ENCODE measurements around the gene ST3GAL2. TPM values are rescaled to one million over a fixed set of nuclear protein-coding genes. Genes with fewer than 3 reads are reported as not detected.

Gene ST3GAL2
- total and polyA plus RNA-seq, 10 of the 15 experiments (the other 5 are each of a cell fraction or from before 2014, with no cell fraction given), result 0.95 to 61.7 (median 25.9) TPM

GRCh38 chr16:70345840-70346239, 93.1 kb downstream of the ST3GAL2 start (continued):
- no peak for TF ChIP-seq CEBPZ (IDR thresholded peaks at IDR 0.05; ENCODE audit: low read depth, low read length)

DNA sequence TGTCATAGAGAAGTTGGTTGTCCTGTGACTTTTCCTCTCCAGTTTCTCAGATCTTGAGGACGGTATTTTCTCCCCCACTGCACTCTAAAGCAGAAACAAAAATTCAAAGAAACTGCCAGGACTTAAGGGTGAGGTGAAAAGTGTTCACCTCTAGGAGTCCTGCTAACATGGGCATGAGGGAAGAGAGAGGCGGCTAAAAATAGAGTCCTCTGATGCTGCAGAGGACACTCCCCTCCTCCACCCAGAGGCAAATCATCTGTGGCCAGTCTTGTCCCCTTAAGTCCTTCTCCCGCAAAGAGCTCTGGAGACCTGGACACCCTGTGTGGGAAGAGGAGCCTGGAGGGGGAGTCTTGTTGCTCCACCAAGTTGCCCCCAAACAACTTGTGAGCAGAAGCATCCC, 96.9 kb downstream of the ST3GAL2 start:
- CTCF ChIA-PET, result no interaction called here

More for the DNA sequence above, 96.9 kb downstream of the ST3GAL2 start:
- Histone ChIP-seq H3K4me1 (ENCODE audit: control insufficient read depth, insufficient read depth, low read length) (peaks cover 4% of the 10 kb centered on the region; the same call in 1 of the 2 replicates), H3K4me2 (ENCODE audit: control insufficient read depth, insufficient read depth) (no peak overlapping the region), H2AFZ (ENCODE audit: control insufficient read depth, low read depth, low read length) (no peak overlapping the region), H3K9me3 (replicated peaks; ENCODE audit: control insufficient read depth, insufficient read depth, low read length) (no peaks in the 10 kb centered on the region), H3K4me3 (no peak overlapping the region), H3K79me2 (ENCODE audit: control insufficient read depth, insufficient read depth, low read length) (peaks cover 13% of the 10 kb centered on the region), H3K27me3 (replicated peaks in 1 of 2; ENCODE audit: control insufficient read depth in 2 of 2, insufficient read depth in 2 of 2, low read length in 1 of 2) (no peaks in the 10 kb centered on the region), H4K20me1 (ENCODE audit: control insufficient read depth, insufficient read depth) (no peaks in the 10 kb centered on the region), H3K9ac (ENCODE audit: control insufficient read depth, insufficient read depth, low read length) (no peak overlapping the region), H3K36me3 (ENCODE audit: control insufficient read depth in 2 of 2, insufficient read depth in 2 of 2, low read length in 1 of 2) (no peaks in the 10 kb centered on the region; a peak in 1 of 4 replicates), H3K27ac (ENCODE audit: control insufficient read depth, insufficient read depth) (no peak overlapping the region)
- no TSS peak for BruUV-seq (replicated peaks)
- in situ Hi-C loops (cut with MboI) (no loop called here), intact Hi-C loops (cut with micrococcal nuclease; ENCODE audit: unreplicated experiment) (no loop called here)
- SMC1A ChIA-PET (ENCODE audit: uncharacterized antibody, unreplicated experiment), result interaction anchor here (1.4 kb wide), 1 partner anchor 42 kb away, joined by 3 read pairs; no protein-coding TSS in a partner anchor
- TF ChIP-seq KAT2A (conservative IDR thresholded peaks at IDR 0.05; ENCODE audit: control insufficient read depth, low read depth, low read length) (no peak), MTA2 (IDR thresholded peaks at IDR 0.05; ENCODE audit: low read depth) (no peak), SMC3 (IDR thresholded peaks at IDR 0.05; ENCODE audit: borderline replicate concordance, low read length) (no peak), NR2C1 (IDR thresholded peaks at IDR 0.05) (no peak), FOXK2 (IDR thresholded peaks at IDR 0.05) (no peak), CREB1 (IDR thresholded peaks at IDR 0.05; ENCODE audit: low read depth) (no peak), JUNB (IDR thresholded peaks at IDR 0.05) (no peak), MYC (IDR thresholded peaks at IDR 0.05; ENCODE audit: insufficient read depth, insufficient read length, insufficient replicate concordance, low read length, severe bottlenecking) (no peak)
- TF ChIP-seq, protein P1, sequence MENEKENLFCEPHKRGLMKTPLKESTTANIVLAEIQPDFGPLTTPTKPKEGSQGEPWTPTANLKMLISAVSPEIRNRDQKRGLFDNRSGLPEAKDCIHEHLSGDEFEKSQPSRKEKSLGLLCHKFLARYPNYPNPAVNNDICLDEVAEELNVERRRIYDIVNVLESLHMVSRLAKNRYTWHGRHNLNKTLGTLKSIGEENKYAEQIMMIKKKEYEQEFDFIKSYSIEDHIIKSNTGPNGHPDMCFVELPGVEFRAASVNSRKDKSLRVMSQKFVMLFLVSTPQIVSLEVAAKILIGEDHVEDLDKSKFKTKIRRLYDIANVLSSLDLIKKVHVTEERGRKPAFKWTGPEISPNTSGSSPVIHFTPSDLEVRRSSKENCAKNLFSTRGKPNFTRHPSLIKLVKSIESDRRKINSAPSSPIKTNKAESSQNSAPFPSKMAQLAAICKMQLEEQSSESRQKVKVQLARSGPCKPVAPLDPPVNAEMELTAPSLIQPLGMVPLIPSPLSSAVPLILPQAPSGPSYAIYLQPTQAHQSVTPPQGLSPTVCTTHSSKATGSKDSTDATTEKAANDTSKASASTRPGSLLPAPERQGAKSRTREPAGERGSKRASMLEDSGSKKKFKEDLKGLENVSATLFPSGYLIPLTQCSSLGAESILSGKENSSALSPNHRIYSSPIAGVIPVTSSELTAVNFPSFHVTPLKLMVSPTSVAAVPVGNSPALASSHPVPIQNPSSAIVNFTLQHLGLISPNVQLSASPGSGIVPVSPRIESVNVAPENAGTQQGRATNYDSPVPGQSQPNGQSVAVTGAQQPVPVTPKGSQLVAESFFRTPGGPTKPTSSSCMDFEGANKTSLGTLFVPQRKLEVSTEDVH (IDR thresholded peaks at IDR 0.05; ENCODE audit: low read depth, partially characterized antibody), result no peak
- 52% methylated on average over 2 of the region's 3 CpGs for WGBS (ENCODE audit: insufficient coverage, insufficient replicate concordance, low lambda C conversion rate, missing lambda C conversion rate)
- no peak for FAIRE-seq
- RAD21 ChIA-PET (ENCODE audit: unreplicated experiment), result no interaction called here
- no peak for DNase-seq (ENCODE audit: low read depth, low spot score)
- no peak for ATAC-seq
- POLR2A ChIA-PET, result no interaction called here

Measured in GM12878 (cell line).